CD4-positive, alpha-beta T cell treated with Interleukin-1 beta for 1 hour (primary cell): Measurements from ENCODE around the gene IQSEC2.
A peak's percentile ranks its signal among the peaks of the same experiment; 100 is the strongest.

Source experiments
- DNase-seq, 2 donors: peaks; one replicate each; pipeline ENCODE4 v3.0.0-alpha.2; 2020 to 2022

Gene IQSEC2

GRCh38 chrX:53281321-53281822, at the start of gene IQSEC2:
Gene IQSEC2, minus strand, starts transcription at chrX:53281584.
- no peak for DNase-seq

GRCh38 chrX:53330331-53330730, 48.9 kb upstream of the IQSEC2 start:
- DNase-seq, result no peak

- DNase-seq, result no peak
Measured at GRCh38 chrX:53324803-53325202, 43.4 kb upstream of the IQSEC2 start.

- no peak for DNase-seq
Measured at GRCh38 chrX:53324085-53324484, 42.7 kb upstream of the IQSEC2 start.

- DNase-seq, result no peak
Measured at GRCh38 chrX:53323196-53323595, 41.8 kb upstream of the IQSEC2 start.

- DNase-seq, result no peak
Measured at GRCh38 chrX:53321943-53322497, 40.6 kb upstream of the IQSEC2 start.

- peak; percentile 13 to 23 for DNase-seq
Measured at GRCh38 chrX:53321230-53321942, 40.0 kb upstream of the IQSEC2 start.

- peak in 1 of 2 donors; percentile 6 for DNase-seq
Measured at GRCh38 chrX:53320543-53321229, 39.3 kb upstream of the IQSEC2 start.

- no peak for DNase-seq
Measured at GRCh38 chrX:53319614-53320542, 38.5 kb upstream of the IQSEC2 start.

- DNase-seq, result no peak
Measured at GRCh38 chrX:53318766-53319353, 37.5 kb upstream of the IQSEC2 start.

- DNase-seq, result peak; percentile 71 to 72
Measured at GRCh38 chrX:53317365-53318069, 36.1 kb upstream of the IQSEC2 start.

- DNase-seq, result no peak
Measured at GRCh38 chrX:53316860-53317237, 35.5 kb upstream of the IQSEC2 start.

GRCh38 chrX:53316111-53316859, 34.9 kb upstream of the IQSEC2 start:
- DNase-seq, result no peak

- no peak for DNase-seq
Measured at GRCh38 chrX:53313728-53314105, 32.3 kb upstream of the IQSEC2 start.

GRCh38 chrX:53312946-53313727, 31.8 kb upstream of the IQSEC2 start:
- DNase-seq, result peak; percentile 49 to 58

GRCh38 chrX:53309837-53310236, 28.5 kb upstream of the IQSEC2 start:
- DNase-seq, result no peak

- DNase-seq, result no peak
Measured at GRCh38 chrX:53308836-53309235, 27.5 kb upstream of the IQSEC2 start.

GRCh38 chrX:53305996-53306937, 24.9 kb upstream of the IQSEC2 start:
- DNase-seq, result no peak
